GM12801 (cell line): ENCODE results near the gene CSRNP2.

Experiments used
- TF ChIP-seq, protein P1 (sequence below): IDR thresholded peaks from one replicate; pipeline ENCODE4 v1.5.1; 2011; ENCODE audit warnings: control low read depth; ENCODE audit not compliant: insufficient read length; ENCODE audit errors: extremely low read depth

CSRNP2 gene

GRCh38 chr12:51012570-51013236 lies 70.7 kb downstream of the CSRNP2 start:
- TF ChIP-seq, protein P1, sequence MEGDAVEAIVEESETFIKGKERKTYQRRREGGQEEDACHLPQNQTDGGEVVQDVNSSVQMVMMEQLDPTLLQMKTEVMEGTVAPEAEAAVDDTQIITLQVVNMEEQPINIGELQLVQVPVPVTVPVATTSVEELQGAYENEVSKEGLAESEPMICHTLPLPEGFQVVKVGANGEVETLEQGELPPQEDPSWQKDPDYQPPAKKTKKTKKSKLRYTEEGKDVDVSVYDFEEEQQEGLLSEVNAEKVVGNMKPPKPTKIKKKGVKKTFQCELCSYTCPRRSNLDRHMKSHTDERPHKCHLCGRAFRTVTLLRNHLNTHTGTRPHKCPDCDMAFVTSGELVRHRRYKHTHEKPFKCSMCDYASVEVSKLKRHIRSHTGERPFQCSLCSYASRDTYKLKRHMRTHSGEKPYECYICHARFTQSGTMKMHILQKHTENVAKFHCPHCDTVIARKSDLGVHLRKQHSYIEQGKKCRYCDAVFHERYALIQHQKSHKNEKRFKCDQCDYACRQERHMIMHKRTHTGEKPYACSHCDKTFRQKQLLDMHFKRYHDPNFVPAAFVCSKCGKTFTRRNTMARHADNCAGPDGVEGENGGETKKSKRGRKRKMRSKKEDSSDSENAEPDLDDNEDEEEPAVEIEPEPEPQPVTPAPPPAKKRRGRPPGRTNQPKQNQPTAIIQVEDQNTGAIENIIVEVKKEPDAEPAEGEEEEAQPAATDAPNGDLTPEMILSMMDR, result no peak

GRCh38 chr12:51011955-51012354 lies 71.4 kb downstream of the CSRNP2 start:
- TF ChIP-seq, protein P1, result no peak
